Mesodermal cell (in vitro differentiated cells): ENCODE results near the gene PPFIA3.

Source experiments
- H3K27ac ChIP-seq: 2 replicates; pipeline ENCODE4 v1.7.0; 2013; ENCODE audit warnings: mild to moderate bottlenecking, low read depth, low read length, moderate library complexity; ENCODE audit not compliant: severe bottlenecking
- H3K36me3 ChIP-seq: 2 replicates; pipeline ENCODE4 v1.7.1; 2013; ENCODE audit warnings: mild to moderate bottlenecking, low read length, moderate library complexity; ENCODE audit not compliant: control insufficient read depth, insufficient read depth
- H3K4me1 ChIP-seq: one replicate; pipeline ENCODE4 v1.7.1; 2013; ENCODE audit warnings: mild to moderate bottlenecking, low read length; ENCODE audit not compliant: insufficient read depth, control insufficient read depth, poor library complexity, severe bottlenecking
- H3K4me3 ChIP-seq: 2 replicates; pipeline ENCODE4 v1.7.0; 2013; ENCODE audit warnings: low read length, control low read depth, mild to moderate bottlenecking; ENCODE audit not compliant: insufficient read depth, poor library complexity, severe bottlenecking; ENCODE audit errors: extremely low read depth
- H3K9me3 ChIP-seq: 2 replicates; pipeline ENCODE4 v1.7.1; 2013; ENCODE audit warnings: mild to moderate bottlenecking, low read length, moderate library complexity; ENCODE audit not compliant: control insufficient read depth
- WGBS, 2 experiments: methylation state at CpG; one replicate each; pipeline ENCODE4 v1.1.5; 2013; ENCODE audit warnings: missing lambda C conversion rate in 2 of 2; ENCODE audit not compliant: insufficient coverage in 2 of 2; 5-methylcytosine and 5-hydroxymethylcytosine counted together

PPFIA3 gene

DNA sequence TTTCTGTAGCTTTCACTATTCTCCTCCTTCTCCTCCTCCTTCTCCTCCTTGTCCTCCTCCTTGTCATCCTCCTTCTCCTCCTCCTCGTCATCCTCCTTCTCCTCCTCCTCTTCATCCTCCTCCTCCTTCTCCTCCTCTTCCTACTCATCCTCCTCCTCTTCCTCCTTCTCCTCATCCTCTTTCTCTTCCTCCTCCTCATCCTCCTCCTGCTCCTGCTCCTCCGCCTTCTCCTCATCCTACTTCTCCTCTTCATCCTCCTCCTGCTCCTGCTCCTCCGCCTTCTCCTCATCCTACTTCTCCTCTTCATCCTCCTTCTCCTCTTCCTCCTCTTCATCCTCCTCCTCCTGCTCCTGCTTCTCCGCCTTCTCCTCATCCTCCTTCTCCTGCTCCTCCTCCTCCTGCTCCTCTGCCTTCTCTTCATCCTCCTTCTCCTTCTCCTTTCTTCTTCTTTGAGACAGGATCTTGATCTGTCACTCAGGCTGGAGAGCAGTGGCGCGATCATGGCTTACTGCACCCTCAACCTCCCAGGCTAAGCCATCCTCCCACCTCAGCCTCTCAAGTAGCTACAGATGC, 74.6 kb downstream of the PPFIA3 start:
- Histone ChIP-seq H3K36me3 (peaks cover 30% of the 10 kb centered on the region), H3K9me3 (no peaks in the 10 kb centered on the region), H3K4me3 (no peak overlapping the region), H3K27ac (no peak overlapping the region), H3K4me1 (no peaks in the 10 kb centered on the region)
- 94 to 96% methylated on average over 4 of the region's 6 CpGs for WGBS, 2 experiments

GRCh38 chr19:49194408-49194807, 75.1 kb downstream of the PPFIA3 start:
- 89 to 93% methylated on average over 4 of the region's 4 CpGs for WGBS, 2 experiments
- no peak overlapping the region for H3K27ac ChIP-seq
- no peak overlapping the region for H3K4me3 ChIP-seq
- H3K4me1 ChIP-seq = no peaks in the 10 kb centered on the region
- no peaks in the 10 kb centered on the region for H3K9me3 ChIP-seq
- H3K36me3 ChIP-seq = peaks cover 26% of the 10 kb centered on the region

DNA sequence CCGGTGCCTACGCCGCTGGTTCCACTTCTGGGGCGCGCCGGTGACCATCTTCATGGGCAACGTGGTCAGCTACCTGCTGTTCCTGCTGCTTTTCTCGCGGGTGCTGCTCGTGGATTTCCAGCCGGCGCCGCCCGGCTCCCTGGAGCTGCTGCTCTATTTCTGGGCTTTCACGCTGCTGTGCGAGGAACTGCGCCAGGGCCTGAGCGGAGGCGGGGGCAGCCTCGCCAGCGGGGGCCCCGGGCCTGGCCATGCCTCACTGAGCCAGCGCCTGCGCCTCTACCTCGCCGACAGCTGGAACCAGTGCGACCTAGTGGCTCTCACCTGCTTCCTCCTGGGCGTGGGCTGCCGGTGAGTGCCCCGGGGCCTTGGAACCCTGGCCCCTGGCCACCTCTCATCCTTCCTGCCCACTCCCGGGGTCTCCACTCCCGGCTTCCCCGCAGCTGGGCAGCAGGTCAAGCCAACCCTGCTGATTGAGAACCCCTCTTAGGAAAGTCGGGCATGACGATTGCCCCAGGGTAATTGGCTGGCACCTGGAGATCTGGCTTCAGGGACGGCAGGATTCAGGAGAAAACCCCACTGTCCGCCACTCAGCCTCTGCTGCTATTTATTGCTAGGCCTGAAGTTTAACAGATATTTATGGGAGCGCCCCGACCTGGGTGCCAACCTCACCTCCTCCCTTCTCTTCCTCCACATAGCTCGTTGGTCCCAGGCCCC, 77.3 kb downstream of the PPFIA3 start:
- no peak overlapping the region for H3K4me3 ChIP-seq
- H3K36me3 ChIP-seq = peaks cover 25% of the 10 kb centered on the region
- WGBS, 2 experiments = 94 to 96% methylated on average over 37 to 39 of the region's 40 CpGs
- no peaks in the 10 kb centered on the region for H3K9me3 ChIP-seq
- no peaks in the 10 kb centered on the region for H3K4me1 ChIP-seq
- H3K27ac ChIP-seq = no peak overlapping the region

- H3K9me3 ChIP-seq = no peaks in the 10 kb centered on the region
- no peak overlapping the region for H3K4me3 ChIP-seq
- no peaks in the 10 kb centered on the region for H3K4me1 ChIP-seq
- H3K27ac ChIP-seq = no peak overlapping the region
- WGBS, 2 experiments = 95 to 97% methylated on average over 15 to 28 of the region's 29 CpGs
- H3K36me3 ChIP-seq = peaks cover 45% of the 10 kb centered on the region
These were observed 81.0 kb downstream of the PPFIA3 start for GRCh38 chr19:49200238-49200862.
